ENCODE results near the gene IRAK3.

DNA sequence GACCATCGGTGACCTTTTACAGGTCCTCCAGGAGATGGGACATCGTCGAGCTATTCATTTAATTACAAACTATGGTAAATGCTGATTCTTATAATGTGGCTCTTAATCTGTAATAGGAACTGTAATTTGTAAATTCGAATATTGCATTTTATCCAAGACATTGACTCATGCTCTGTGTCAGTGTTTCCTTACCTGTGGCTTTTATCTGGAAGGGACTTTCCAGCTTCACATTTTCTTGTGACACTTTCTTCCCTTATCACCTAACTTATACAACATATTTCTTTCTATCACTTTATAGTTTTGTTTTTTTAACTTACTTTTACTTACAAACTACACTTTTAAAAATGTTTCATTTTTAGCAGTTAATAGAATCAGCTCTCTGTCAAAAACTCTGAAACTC is 14.8 kb downstream of the IRAK3 start:
- TF ChIP-seq EZH2 (IDR thresholded peaks at IDR 0.05; ENCODE audit: borderline replicate concordance, insufficient read depth, low read length, poor library complexity, severe bottlenecking) (no peak), POLR2AphosphoS5 (IDR thresholded peaks at IDR 0.05) (no peak), MXI1 (conservative IDR thresholded peaks at IDR 0.05; ENCODE audit: poor library complexity, severe bottlenecking) (no peak), RAD21 (conservative IDR thresholded peaks at IDR 0.05) (no peak), EP300 (conservative IDR thresholded peaks at IDR 0.05; ENCODE audit: poor library complexity, severe bottlenecking) (no peak), SMC3 (conservative IDR thresholded peaks at IDR 0.05; ENCODE audit: poor library complexity) (no peak)
- TF ChIP-seq, protein P1, sequence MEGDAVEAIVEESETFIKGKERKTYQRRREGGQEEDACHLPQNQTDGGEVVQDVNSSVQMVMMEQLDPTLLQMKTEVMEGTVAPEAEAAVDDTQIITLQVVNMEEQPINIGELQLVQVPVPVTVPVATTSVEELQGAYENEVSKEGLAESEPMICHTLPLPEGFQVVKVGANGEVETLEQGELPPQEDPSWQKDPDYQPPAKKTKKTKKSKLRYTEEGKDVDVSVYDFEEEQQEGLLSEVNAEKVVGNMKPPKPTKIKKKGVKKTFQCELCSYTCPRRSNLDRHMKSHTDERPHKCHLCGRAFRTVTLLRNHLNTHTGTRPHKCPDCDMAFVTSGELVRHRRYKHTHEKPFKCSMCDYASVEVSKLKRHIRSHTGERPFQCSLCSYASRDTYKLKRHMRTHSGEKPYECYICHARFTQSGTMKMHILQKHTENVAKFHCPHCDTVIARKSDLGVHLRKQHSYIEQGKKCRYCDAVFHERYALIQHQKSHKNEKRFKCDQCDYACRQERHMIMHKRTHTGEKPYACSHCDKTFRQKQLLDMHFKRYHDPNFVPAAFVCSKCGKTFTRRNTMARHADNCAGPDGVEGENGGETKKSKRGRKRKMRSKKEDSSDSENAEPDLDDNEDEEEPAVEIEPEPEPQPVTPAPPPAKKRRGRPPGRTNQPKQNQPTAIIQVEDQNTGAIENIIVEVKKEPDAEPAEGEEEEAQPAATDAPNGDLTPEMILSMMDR (IDR thresholded peaks at IDR 0.05; ENCODE audit: poor library complexity, severe bottlenecking) = no peak
- TF ChIP-seq, protein P2, sequence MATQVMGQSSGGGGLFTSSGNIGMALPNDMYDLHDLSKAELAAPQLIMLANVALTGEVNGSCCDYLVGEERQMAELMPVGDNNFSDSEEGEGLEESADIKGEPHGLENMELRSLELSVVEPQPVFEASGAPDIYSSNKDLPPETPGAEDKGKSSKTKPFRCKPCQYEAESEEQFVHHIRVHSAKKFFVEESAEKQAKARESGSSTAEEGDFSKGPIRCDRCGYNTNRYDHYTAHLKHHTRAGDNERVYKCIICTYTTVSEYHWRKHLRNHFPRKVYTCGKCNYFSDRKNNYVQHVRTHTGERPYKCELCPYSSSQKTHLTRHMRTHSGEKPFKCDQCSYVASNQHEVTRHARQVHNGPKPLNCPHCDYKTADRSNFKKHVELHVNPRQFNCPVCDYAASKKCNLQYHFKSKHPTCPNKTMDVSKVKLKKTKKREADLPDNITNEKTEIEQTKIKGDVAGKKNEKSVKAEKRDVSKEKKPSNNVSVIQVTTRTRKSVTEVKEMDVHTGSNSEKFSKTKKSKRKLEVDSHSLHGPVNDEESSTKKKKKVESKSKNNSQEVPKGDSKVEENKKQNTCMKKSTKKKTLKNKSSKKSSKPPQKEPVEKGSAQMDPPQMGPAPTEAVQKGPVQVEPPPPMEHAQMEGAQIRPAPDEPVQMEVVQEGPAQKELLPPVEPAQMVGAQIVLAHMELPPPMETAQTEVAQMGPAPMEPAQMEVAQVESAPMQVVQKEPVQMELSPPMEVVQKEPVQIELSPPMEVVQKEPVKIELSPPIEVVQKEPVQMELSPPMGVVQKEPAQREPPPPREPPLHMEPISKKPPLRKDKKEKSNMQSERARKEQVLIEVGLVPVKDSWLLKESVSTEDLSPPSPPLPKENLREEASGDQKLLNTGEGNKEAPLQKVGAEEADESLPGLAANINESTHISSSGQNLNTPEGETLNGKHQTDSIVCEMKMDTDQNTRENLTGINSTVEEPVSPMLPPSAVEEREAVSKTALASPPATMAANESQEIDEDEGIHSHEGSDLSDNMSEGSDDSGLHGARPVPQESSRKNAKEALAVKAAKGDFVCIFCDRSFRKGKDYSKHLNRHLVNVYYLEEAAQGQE (IDR thresholded peaks at IDR 0.05; ENCODE audit: borderline replicate concordance) = no peak
